Thymus (tissue), 11 donors: ENCODE measurements around the gene FBXO31. TPM values are rescaled to one million over a fixed set of nuclear protein-coding genes. Genes with fewer than 3 reads are reported as not detected.

Experiments used
- DNase-seq, 9 donors: peaks; one replicate each; pipeline ENCODE4 v3.0.0-alpha.2; 2013; ENCODE audit warnings: low spot score in 9 of 9, low read depth in 6 of 9, missing footprints in 1 of 9
- H3K27ac ChIP-seq, 2 donors: one replicate each; pipeline ENCODE4 v1.5.1; 2013; ENCODE audit warnings: control low read depth in 1 of 2, low read depth in 1 of 2, low read length in 1 of 2, mild to moderate bottlenecking in 1 of 2, moderate library complexity in 1 of 2
- H3K27me3 ChIP-seq, 2 donors: one replicate each; pipeline ENCODE4 v1.5.1; 2013; ENCODE audit warnings: low read length in 1 of 2; ENCODE audit not compliant: control insufficient read depth in 2 of 2, insufficient read depth in 1 of 2
- H3K36me3 ChIP-seq, 2 donors: one replicate each; pipeline ENCODE4 v1.5.1; 2013; ENCODE audit warnings: low read length in 1 of 2, mild to moderate bottlenecking in 1 of 2, moderate library complexity in 1 of 2; ENCODE audit not compliant: control insufficient read depth in 2 of 2, insufficient read depth in 2 of 2
- H3K4me1 ChIP-seq, 2 donors: one replicate each; pipeline ENCODE4 v1.5.1; 2013; ENCODE audit warnings: low read length in 2 of 2; ENCODE audit not compliant: control insufficient read depth in 2 of 2, insufficient read depth in 2 of 2
- H3K4me3 ChIP-seq, 2 donors: one replicate each; pipeline ENCODE4 v1.5.1; 2013; ENCODE audit warnings: low read length in 2 of 2, control low read depth in 1 of 2, mild to moderate bottlenecking in 1 of 2
- H3K9me3 ChIP-seq, 2 donors: one replicate each; pipeline ENCODE4 v1.5.1; 2013; ENCODE audit warnings: low read length in 1 of 2, mild to moderate bottlenecking in 1 of 2; ENCODE audit not compliant: control insufficient read depth in 2 of 2, insufficient read depth in 1 of 2
- WGBS: extraction: QIAGEN DNeasy Blood & Tissue Kit; methylation state at CpG from one replicate; pipeline ENCODE4 v1.1.7; 2013; 5-methylcytosine and 5-hydroxymethylcytosine counted together
- polyA plus RNA-seq: library from polyadenylated mRNA; stranded (reverse); fragments of 200-250 nt; gene quantifications from one replicate; pipeline ENCODE4 v1.2.3, GENCODE V29; 2013
- total RNA-seq: library from RNA; stranded (reverse); fragments of 120-200 nt; gene quantifications from one replicate; pipeline ENCODE4 v1.2.4, GENCODE V29; 2013
- donor health status: healthy.

Gene FBXO31
- total and polyA plus RNA-seq, 2 donors, result 11.7 to 27.1 TPM

- DNase-seq, result no peak
- Histone ChIP-seq H3K9me3 (no peaks in the 10 kb centered on the region), H3K4me3 (no peak overlapping the region), H3K36me3 (peaks cover 4 to 16% of the 10 kb centered on the region in 2 donors), H3K27ac (no peak overlapping the region), H3K4me1 (no peaks in the 10 kb centered on the region), H3K27me3 (no peaks in the 10 kb centered on the region)
- WGBS, result 98% methylated on average over 25 of the region's 25 CpGs
These were observed 37.7 kb upstream of the FBXO31 start for GRCh38 chr16:87421003-87421912.

- Histone ChIP-seq H3K36me3 (peaks cover 4 to 16% of the 10 kb centered on the region in 2 donors), H3K9me3 (no peaks in the 10 kb centered on the region), H3K27ac (no peak overlapping the region), H3K4me3 (no peak overlapping the region), H3K4me1 (no peaks in the 10 kb centered on the region), H3K27me3 (no peaks in the 10 kb centered on the region)
- DNase-seq, result no peak
- 98% methylated on average over 25 of the region's 25 CpGs for WGBS
These were observed 36.7 kb upstream of the FBXO31 start for GRCh38 chr16:87420026-87421002.

- Histone ChIP-seq H3K27ac (no peak overlapping the region), H3K36me3 (peaks cover 4 to 16% of the 10 kb centered on the region in 2 donors), H3K9me3 (no peaks in the 10 kb centered on the region), H3K27me3 (no peaks in the 10 kb centered on the region), H3K4me1 (no peaks in the 10 kb centered on the region), H3K4me3 (no peak overlapping the region)
- DNase-seq, result no peak
- WGBS, result 90% methylated on average over 6 of the region's 6 CpGs
These were observed 35.1 kb upstream of the FBXO31 start for GRCh38 chr16:87418644-87419043.

GRCh38 chr16:87418216-87418615 is 34.6 kb upstream of the FBXO31 start:
- Histone ChIP-seq H3K36me3 (peaks cover 4 to 14% of the 10 kb centered on the region in 2 donors), H3K27ac (no peak overlapping the region), H3K27me3 (no peaks in the 10 kb centered on the region), H3K4me3 (no peak overlapping the region), H3K4me1 (no peaks in the 10 kb centered on the region), H3K9me3 (no peaks in the 10 kb centered on the region)
- no peak for DNase-seq
- 97% methylated on average over 18 of the region's 18 CpGs for WGBS

- DNase-seq, result no peak
- H3K27me3 ChIP-seq, result no peaks in the 10 kb centered on the region
- no peaks in the 10 kb centered on the region for H3K9me3 ChIP-seq
- no peak overlapping the region for H3K4me3 ChIP-seq
- 98% methylated on average over 13 of the region's 13 CpGs for WGBS
- H3K4me1 ChIP-seq, result no peaks in the 10 kb centered on the region
- peaks cover 2 to 15% of the 10 kb centered on the region in 2 donors for H3K36me3 ChIP-seq
- H3K27ac ChIP-seq, result no peak overlapping the region
These were observed 33.9 kb upstream of the FBXO31 start for GRCh38 chr16:87417528-87417910.

GRCh38 chr16:87416826-87417527 is 33.4 kb upstream of the FBXO31 start:
- Histone ChIP-seq H3K4me3 (no peak overlapping the region), H3K36me3 (peaks cover 2 to 20% of the 10 kb centered on the region in 2 donors), H3K27me3 (no peaks in the 10 kb centered on the region), H3K27ac (no peak overlapping the region), H3K4me1 (no peaks in the 10 kb centered on the region), H3K9me3 (no peaks in the 10 kb centered on the region)
- WGBS, result 96% methylated on average over 23 of the region's 23 CpGs
- DNase-seq, result peak in 1 of 9 donors; percentile 38

GRCh38 chr16:87415441-87415840 is 31.9 kb upstream of the FBXO31 start:
- H3K4me1 ChIP-seq, result no peaks in the 10 kb centered on the region
- H3K27ac ChIP-seq, result no peak overlapping the region
- no peak for DNase-seq

GRCh38 chr16:87414251-87414680 is 30.7 kb upstream of the FBXO31 start:
- H3K36me3 ChIP-seq, result peaks cover 2 to 21% of the 10 kb centered on the region in 2 donors
- no peaks in the 10 kb centered on the region for H3K4me1 ChIP-seq
- no peak overlapping the region for H3K27ac ChIP-seq
- no peaks in the 10 kb centered on the region for H3K9me3 ChIP-seq
- H3K27me3 ChIP-seq, result no peaks in the 10 kb centered on the region
- WGBS, result 92% methylated on average over 24 of the region's 24 CpGs
- no peak for DNase-seq
- no peak overlapping the region for H3K4me3 ChIP-seq

More at GRCh38 chr16:87415441-87415840, 31.9 kb upstream of the FBXO31 start:
- Histone ChIP-seq H3K9me3 (no peaks in the 10 kb centered on the region), H3K27me3 (no peaks in the 10 kb centered on the region), H3K4me3 (no peak overlapping the region), H3K36me3 (peaks cover 2 to 26% of the 10 kb centered on the region in 2 donors)
- 97% methylated on average over 9 of the region's 9 CpGs for WGBS
